Karpas-422 (cell line): ENCODE results near the gene MGMT. TPM values are rescaled to one million over a fixed set of nuclear protein-coding genes. Genes with fewer than 3 reads are reported as not detected.

Experiments used
- DNase-seq: peaks from one replicate; pipeline ENCODE4 v3.0.0-alpha.2; 2015
- H2AFZ ChIP-seq: fragments of 200-600 bp; sonication (generic); 2 replicates; pipeline ENCODE4 v1.6.1; 2014; ENCODE audit warnings: antibody characterized with exemption, low read length, mixed read lengths
- H3K27ac ChIP-seq: fragments of 200-600 bp; sonication (generic); 2 replicates; pipeline ENCODE4 v1.5.1; 2014; ENCODE audit warnings: mild to moderate bottlenecking, low read length, moderate library complexity
- H3K27me3 ChIP-seq: fragments of 200-600 bp; sonication (generic); 2 replicates; pipeline ENCODE4 v1.6.1; 2014; ENCODE audit warnings: low read length, mixed read lengths
- H3K36me3 ChIP-seq: fragments of 200-600 bp; sonication (generic); 2 replicates; pipeline ENCODE4 v1.6.1; 2014; ENCODE audit warnings: low read length, mixed read lengths; ENCODE audit not compliant: insufficient read depth
- H3K4me1 ChIP-seq: fragments of 200-600 bp; sonication (generic); 2 replicates; pipeline ENCODE4 v1.6.1; 2014; ENCODE audit warnings: mild to moderate bottlenecking, low read length, mixed read lengths
- H3K4me2 ChIP-seq: fragments of 200-600 bp; sonication (generic); 2 replicates; pipeline ENCODE4 v1.6.1; 2014; ENCODE audit warnings: low read length, low read depth, mild to moderate bottlenecking; ENCODE audit not compliant: poor library complexity, severe bottlenecking
- H3K4me3 ChIP-seq: fragments of 200-600 bp; sonication (generic); 2 replicates; pipeline ENCODE4 v1.5.1; 2014; ENCODE audit warnings: mild to moderate bottlenecking, antibody characterized with exemption, low read length, mixed read lengths
- H3K79me2 ChIP-seq: fragments of 200-600 bp; sonication (generic); 2 replicates; pipeline ENCODE4 v1.6.1; 2014; ENCODE audit warnings: mild to moderate bottlenecking, low read length, mixed read lengths
- H3K9ac ChIP-seq: fragments of 200-600 bp; sonication (generic); 2 replicates; pipeline ENCODE4 v1.6.0; 2014; ENCODE audit warnings: low read length
- H3K9me2 ChIP-seq: fragments of 200-600 bp; sonication (generic), shearing (Covaris generic); replicated peaks from 2 replicates; pipeline ENCODE4 v1.6.0; 2014; ENCODE audit warnings: mild to moderate bottlenecking, low read length, moderate library complexity; ENCODE audit not compliant: insufficient read depth
- H3K9me3 ChIP-seq: fragments of 300-700, 200-600 bp; sonication (generic); 2 replicates; pipeline ENCODE4 v1.6.1; 2014; ENCODE audit warnings: low read length, mixed read lengths
- H4K20me1 ChIP-seq: fragments of 200-600 bp; sonication (generic); 2 replicates; pipeline ENCODE4 v1.6.1; 2014; ENCODE audit warnings: mild to moderate bottlenecking, antibody characterized with exemption, low read length, low read depth; ENCODE audit not compliant: insufficient read depth
- total RNA-seq: library from RNA; depleted of rRNA; stranded (reverse); fragments of >200 nt; shearing (Covaris generic); gene quantifications from 2 replicates; pipeline ENCODE4 v1.2.3, GENCODE V29; 2014; ENCODE audit warnings: low replicate concordance

Gene MGMT
- total RNA-seq, 1 experiment from 2014 or later = 22.5 TPM

DNA sequence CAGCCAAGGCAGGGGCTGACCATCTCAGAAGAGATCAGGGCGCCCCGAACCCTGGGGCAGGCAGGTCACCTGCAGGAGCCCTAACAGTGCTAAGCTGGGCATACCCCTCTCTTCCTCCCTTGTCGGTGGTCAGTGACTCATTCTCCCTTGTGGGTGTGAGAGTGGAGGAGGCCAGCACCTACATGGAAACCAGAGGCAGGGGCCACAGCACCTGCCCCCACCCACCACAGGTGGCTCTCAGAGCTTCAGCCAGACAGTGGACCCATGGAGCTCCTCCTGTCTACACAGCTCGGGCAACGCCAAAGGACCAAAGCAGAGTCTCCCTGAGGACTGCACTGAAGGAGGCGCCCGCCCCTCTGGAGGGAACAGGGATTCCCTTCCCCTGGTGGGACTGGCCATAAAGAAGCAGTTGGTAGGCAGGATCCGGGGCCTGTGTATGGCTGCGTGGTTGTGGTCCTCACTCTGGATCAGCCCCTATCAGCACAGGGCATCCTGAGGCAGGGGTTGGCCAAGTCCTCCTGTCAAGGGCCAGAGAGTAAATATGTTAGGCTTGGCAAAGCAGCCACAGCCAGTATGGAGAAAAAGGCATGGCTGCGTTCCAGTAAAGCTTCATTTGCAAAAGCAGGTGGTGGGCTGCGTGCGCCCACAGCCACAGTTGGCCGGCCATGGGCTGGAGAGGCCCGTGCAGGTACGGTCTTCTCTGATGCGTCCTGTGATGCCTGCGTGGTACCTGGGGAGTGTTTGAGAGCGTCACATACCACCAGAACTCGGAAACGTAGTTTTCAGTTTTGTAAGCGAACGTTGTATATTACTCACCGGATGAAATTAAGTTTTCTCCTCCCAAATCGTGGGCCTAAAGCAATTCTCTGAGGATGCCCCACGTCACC is 298.9 kb downstream of the MGMT start:
- Histone ChIP-seq H3K4me1 (no peaks in the 10 kb centered on the region), H3K4me3 (no peak overlapping the region), H3K9me2 (no peaks in the 10 kb centered on the region), H3K4me2 (no peak overlapping the region), H3K9ac (no peak overlapping the region), H3K9me3 (peaks cover 23% of the 10 kb centered on the region), H3K27me3 (no peaks in the 10 kb centered on the region), H3K79me2 (no peaks in the 10 kb centered on the region), H2AFZ (no peak overlapping the region), H3K36me3 (no peaks in the 10 kb centered on the region), H3K27ac (no peak overlapping the region), H4K20me1 (no peaks in the 10 kb centered on the region)
- no peak for DNase-seq

DNA sequence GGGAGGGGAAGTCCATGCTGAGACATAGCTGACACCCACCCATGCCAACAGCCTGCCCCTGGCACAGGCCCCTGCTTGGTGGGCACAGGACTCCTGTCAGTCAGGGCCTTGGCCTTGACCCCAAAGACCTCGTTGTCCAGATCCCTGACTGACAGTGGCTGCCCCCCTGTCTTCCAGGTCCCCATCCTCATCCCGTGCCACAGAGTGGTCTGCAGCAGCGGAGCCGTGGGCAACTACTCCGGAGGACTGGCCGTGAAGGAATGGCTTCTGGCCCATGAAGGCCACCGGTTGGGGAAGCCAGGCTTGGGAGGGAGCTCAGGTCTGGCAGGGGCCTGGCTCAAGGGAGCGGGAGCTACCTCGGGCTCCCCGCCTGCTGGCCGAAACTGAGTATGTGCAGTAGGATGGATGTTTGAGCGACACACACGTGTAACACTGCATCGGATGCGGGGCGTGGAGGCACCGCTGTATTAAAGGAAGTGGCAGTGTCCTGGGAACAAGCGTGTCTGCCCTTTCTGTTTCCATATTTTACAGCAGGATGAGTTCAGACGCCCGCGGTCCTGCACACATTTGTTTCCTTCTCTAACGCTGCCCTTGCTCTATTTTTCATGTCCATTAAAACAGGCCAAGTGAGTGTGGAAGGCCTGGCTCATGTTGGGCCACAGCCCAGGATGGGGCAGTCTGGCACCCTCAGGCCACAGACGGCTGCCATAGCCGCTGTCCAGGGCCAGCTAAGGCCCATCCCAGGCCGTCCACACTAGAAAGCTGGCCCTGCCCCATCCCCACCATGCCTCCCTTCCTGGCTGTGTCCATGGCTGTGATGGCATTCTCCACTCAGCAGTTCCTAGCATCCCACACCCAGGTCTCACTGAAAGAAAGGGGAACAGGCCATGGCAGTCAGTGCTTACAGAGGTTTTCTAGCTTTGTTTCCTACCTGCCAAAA is 299.8 kb downstream of the MGMT start:
- DNase-seq = no peak
- Histone ChIP-seq H3K27me3 (no peaks in the 10 kb centered on the region), H3K79me2 (no peaks in the 10 kb centered on the region), H3K4me2 (no peak overlapping the region), H3K9me2 (no peaks in the 10 kb centered on the region), H3K4me1 (no peaks in the 10 kb centered on the region), H3K27ac (no peak overlapping the region), H2AFZ (no peak overlapping the region), H3K9ac (no peak overlapping the region), H3K4me3 (no peak overlapping the region), H4K20me1 (no peaks in the 10 kb centered on the region), H3K36me3 (no peaks in the 10 kb centered on the region), H3K9me3 (peaks cover 23% of the 10 kb centered on the region)

DNA sequence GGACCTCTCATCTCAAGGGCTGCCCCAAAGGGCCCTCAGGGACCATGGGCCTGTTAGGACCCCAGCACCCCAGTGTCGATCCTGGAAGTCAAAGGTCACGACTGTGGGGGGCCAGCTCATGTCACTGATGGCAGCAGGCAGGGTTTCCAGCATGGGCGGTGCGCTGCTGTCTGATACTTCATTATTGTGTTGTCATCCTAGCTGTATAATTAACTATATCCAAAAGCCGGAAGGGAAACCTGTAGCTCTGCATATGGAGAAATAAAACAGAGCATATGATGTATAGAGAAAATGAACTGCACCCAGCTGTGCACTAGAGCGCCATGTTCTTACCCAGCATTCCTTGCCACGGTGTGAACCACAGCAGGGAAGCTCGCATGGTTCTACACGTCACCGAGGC is 300.7 kb downstream of the MGMT start:
- no peaks in the 10 kb centered on the region for H3K27me3 ChIP-seq
- no peaks in the 10 kb centered on the region for H3K36me3 ChIP-seq
- no peak overlapping the region for H3K4me2 ChIP-seq
- no peaks in the 10 kb centered on the region for H3K4me1 ChIP-seq
- H3K27ac ChIP-seq = no peak overlapping the region
- DNase-seq = no peak
- no peaks in the 10 kb centered on the region for H3K79me2 ChIP-seq
- H3K4me3 ChIP-seq = no peak overlapping the region
- H3K9me3 ChIP-seq = peaks cover 19% of the 10 kb centered on the region
- no peak overlapping the region for H2AFZ ChIP-seq
- H4K20me1 ChIP-seq = no peaks in the 10 kb centered on the region
- H3K9me2 ChIP-seq = no peaks in the 10 kb centered on the region
- H3K9ac ChIP-seq = no peak overlapping the region

DNA sequence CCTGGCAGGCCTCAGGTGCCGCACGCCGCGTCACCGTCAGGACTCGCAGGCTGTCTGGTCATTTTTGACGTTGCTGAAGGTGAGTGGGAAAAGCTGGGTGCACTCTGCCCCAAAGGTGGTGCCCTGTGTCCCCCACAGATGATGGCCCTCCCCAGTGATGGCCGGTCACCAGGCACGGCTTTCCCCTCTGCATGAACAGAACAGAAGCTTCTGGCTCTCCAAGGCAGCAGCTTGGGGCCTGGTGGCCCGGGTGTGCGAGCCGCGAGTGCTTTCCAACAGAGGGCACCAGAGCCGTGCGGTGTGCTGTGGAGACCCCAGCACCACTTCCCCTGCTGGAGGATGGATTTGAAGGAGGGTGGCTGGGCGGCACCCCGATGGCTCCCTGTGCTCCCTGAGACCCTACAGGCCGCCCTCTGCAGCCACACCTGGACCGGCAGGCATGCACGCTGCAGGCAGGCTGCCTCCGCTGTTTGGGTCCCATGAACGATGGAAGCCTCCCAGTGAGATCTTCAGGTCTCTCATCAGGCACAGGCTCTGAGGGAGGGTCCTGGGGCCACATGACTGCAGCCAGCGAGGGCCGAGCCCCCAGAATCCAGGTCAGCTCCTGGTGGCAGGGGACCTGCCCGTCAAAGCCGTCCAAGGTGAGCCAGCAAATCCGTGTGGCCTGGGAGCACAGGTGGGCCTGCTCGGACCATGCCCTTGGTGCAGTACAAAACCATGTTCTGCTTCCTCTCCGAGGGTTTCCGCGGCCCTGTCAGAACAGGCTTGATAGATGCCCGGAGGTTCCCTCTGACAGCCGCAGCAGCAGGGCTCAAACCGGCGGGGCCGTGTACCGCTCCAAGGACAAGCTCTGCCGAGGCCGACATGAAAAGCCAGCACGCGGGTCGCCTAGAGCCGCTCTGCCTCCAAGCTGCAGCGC is 301.7 kb downstream of the MGMT start:
- Histone ChIP-seq H3K27me3 (no peaks in the 10 kb centered on the region), H3K4me2 (no peak overlapping the region), H3K9me2 (no peaks in the 10 kb centered on the region), H3K27ac (no peak overlapping the region), H2AFZ (no peak overlapping the region), H3K9me3 (peaks cover 18% of the 10 kb centered on the region; the same call in 1 of the 2 replicates), H3K36me3 (no peaks in the 10 kb centered on the region), H4K20me1 (no peaks in the 10 kb centered on the region), H3K4me3 (no peak overlapping the region), H3K4me1 (no peaks in the 10 kb centered on the region), H3K79me2 (no peaks in the 10 kb centered on the region), H3K9ac (no peak overlapping the region)
- no peak for DNase-seq

DNA sequence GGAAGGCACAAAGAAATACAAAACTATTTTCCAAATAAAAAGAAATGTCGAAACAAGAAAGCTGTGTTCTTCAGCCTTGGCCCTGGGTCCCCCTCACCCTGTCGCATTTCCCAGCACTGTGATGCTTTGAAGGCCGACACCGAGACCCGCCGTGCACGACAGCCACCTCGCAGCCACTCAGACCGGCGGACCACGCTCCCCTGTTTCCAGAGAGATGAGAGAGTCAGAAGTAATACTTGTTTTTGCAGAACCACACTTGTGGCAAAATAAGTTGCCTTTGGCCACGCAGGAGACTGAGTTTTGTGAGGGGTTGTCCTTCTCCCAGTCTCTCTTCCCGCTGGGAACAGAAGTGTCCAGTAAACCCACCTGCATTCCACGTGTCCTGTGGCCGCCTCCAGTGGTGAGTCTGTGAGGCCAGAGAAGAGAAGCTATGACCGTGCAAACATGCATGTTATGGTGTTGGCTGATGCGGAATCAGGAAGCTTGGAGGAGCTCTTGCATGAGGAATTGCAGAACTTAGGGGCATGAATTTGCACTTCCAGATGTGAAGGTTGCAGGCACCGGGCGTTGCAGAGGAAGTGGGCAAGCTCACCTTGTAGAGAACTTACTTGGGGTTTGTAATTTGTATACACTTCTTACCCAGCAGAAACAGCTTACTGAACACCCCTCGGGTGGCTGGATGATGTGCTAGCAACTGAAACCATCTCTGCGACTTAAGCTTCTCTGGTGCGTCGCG is 302.5 kb downstream of the MGMT start:
- Histone ChIP-seq H2AFZ (no peak overlapping the region), H3K9me2 (no peaks in the 10 kb centered on the region), H4K20me1 (no peaks in the 10 kb centered on the region), H3K9ac (no peak overlapping the region), H3K36me3 (no peaks in the 10 kb centered on the region), H3K4me3 (no peak overlapping the region), H3K4me2 (no peak overlapping the region), H3K4me1 (no peaks in the 10 kb centered on the region), H3K79me2 (no peaks in the 10 kb centered on the region), H3K9me3 (peaks cover 18% of the 10 kb centered on the region; the same call in 1 of the 2 replicates), H3K27me3 (no peaks in the 10 kb centered on the region), H3K27ac (no peak overlapping the region)
- DNase-seq = no peak

DNA sequence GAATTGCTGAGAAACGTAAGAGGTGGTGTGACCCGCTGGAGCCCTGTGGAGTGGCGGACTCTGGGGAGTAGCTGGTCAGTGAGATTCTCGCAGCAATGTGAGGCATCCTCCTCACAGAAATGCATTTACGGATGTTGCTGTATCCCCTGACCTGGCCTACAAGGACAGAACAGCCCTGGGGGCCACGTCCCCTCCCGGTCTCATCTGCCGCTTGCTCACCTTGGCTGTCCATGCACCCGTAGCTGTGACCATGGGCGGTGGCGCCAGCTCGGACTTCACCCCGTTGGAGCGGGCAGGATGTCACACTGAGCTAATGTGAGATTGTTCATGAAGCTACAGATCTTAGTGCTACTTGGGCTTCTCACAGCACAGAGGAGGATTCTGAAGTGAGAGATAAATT is 303.2 kb downstream of the MGMT start:
- Histone ChIP-seq H3K9me3 (peaks cover 14% of the 10 kb centered on the region; the same call in 1 of the 2 replicates), H3K79me2 (no peaks in the 10 kb centered on the region), H3K4me3 (no peak overlapping the region), H3K9ac (no peak overlapping the region), H3K36me3 (no peaks in the 10 kb centered on the region), H4K20me1 (no peaks in the 10 kb centered on the region), H3K4me2 (no peak overlapping the region), H3K27ac (no peak overlapping the region), H2AFZ (no peak overlapping the region), H3K27me3 (no peaks in the 10 kb centered on the region), H3K4me1 (no peaks in the 10 kb centered on the region), H3K9me2 (no peaks in the 10 kb centered on the region)
- no peak for DNase-seq

DNA sequence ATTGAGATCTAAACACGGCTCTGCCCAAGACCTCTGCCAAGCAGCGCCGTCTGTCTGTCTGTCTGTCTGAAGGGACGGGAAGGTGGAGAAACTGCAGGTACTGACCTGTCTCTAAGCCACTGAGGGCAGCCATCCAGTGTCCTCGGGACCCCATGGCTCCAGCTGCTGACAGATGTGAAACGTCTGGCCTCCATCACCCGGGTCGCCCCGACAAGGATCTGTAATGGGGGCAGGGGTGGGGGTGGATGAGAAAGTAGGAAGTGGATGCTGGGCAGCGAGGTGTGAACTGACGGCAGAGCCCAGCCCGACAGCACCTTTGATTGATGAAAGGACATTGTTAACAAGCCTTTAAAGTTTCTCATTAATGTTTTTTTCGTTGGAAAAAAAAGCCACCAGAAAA is 304.0 kb downstream of the MGMT start:
- H3K27ac ChIP-seq = no peak overlapping the region
- H3K79me2 ChIP-seq = no peaks in the 10 kb centered on the region
- H3K9me2 ChIP-seq = no peaks in the 10 kb centered on the region
- no peak overlapping the region for H3K4me2 ChIP-seq
- no peak for DNase-seq
- H3K4me1 ChIP-seq = no peaks in the 10 kb centered on the region
- H4K20me1 ChIP-seq = no peaks in the 10 kb centered on the region
- peaks cover 11% of the 10 kb centered on the region; the same call in 1 of the 2 replicates for H3K9me3 ChIP-seq
- no peak overlapping the region for H3K9ac ChIP-seq
- H2AFZ ChIP-seq = no peak overlapping the region
- no peaks in the 10 kb centered on the region for H3K27me3 ChIP-seq
- no peaks in the 10 kb centered on the region for H3K36me3 ChIP-seq
- H3K4me3 ChIP-seq = no peak overlapping the region
